CD14-positive monocyte (primary cell): ENCODE measurements around the gene CCR8. TPM values are rescaled to one million over a fixed set of nuclear protein-coding genes. Genes with fewer than 3 reads are reported as not detected.

Source experiments
- DNase-seq, 3 donors: peaks; one replicate each; pipeline ENCODE4 v3.0.0-alpha.2; 2011 to 2022
- H2AFZ ChIP-seq: 2 replicates; pipeline ENCODE4 v1.6.0; 2012; ENCODE audit warnings: mild to moderate bottlenecking, low read depth, low read length, inconsistent platforms; ENCODE audit not compliant: insufficient read depth, poor library complexity, severe bottlenecking
- H3K27ac ChIP-seq, 2 donors: 1 replicate in 1 of 2; 2 replicates in 1 of 2; pipeline ENCODE4 v1.5.1; 2012 to 2013; ENCODE audit warnings: low read length in 2 of 2, control low read depth in 1 of 2, inconsistent platforms in 1 of 2, low read depth in 1 of 2, mild to moderate bottlenecking in 1 of 2
- H3K27me3 ChIP-seq, 2 donors: one replicate each; pipeline versions ENCODE4 v1.6.0 to v1.6.1; 2011 to 2013; ENCODE audit warnings: low read length in 2 of 2; ENCODE audit not compliant: control insufficient read depth in 2 of 2, insufficient read depth in 2 of 2
- H3K36me3 ChIP-seq, 2 donors: replicated peaks in 1 of 2; 1 replicate in 1 of 2; 2 replicates in 1 of 2; pipeline versions ENCODE4 v1.5.1 to v1.6.1; 2012 to 2013; ENCODE audit warnings: low read length in 2 of 2, control low read depth in 1 of 2, inconsistent platforms in 1 of 2, mild to moderate bottlenecking in 1 of 2; ENCODE audit not compliant: insufficient read depth in 2 of 2, control insufficient read depth in 1 of 2
- H3K4me1 ChIP-seq, 2 donors: 1 replicate in 1 of 2; 2 replicates in 1 of 2; pipeline versions ENCODE4 v1.5.1 to v1.6.1; 2012 to 2013; ENCODE audit warnings: low read length in 2 of 2, control low read depth in 1 of 2, inconsistent platforms in 1 of 2, mild to moderate bottlenecking in 1 of 2, moderate library complexity in 1 of 2; ENCODE audit not compliant: insufficient read depth in 2 of 2, control insufficient read depth in 1 of 2
- H3K4me2 ChIP-seq: replicated peaks from 2 replicates; pipeline ENCODE3; 2012; ENCODE audit warnings: low read length, moderate library complexity, mild to moderate bottlenecking; ENCODE audit not compliant: poor library complexity, severe bottlenecking; ENCODE audit errors: extremely low read depth
- H3K4me3 ChIP-seq, 3 experiments: fragments of 200-600 bp in 1 of 3; sonication (generic) in 1 of 3; replicated peaks in 1 of 3; 1 replicate in 2 of 3; 2 replicates in 1 of 3; pipeline ENCODE4 v1.5.1; 2011 to 2013; ENCODE audit warnings: low read length in 3 of 3, mild to moderate bottlenecking in 3 of 3, control low read depth in 2 of 3, low read depth in 2 of 3, inconsistent platforms in 1 of 3, moderate library complexity in 1 of 3
- H3K79me2 ChIP-seq: 2 replicates; pipeline ENCODE4 v1.6.0; 2012; ENCODE audit warnings: mild to moderate bottlenecking, control low read depth, inconsistent platforms, low read length, moderate library complexity; ENCODE audit not compliant: insufficient read depth
- H3K9ac ChIP-seq: 2 replicates; pipeline ENCODE4 v1.6.0; 2017; ENCODE audit warnings: low read length, mild to moderate bottlenecking; ENCODE audit not compliant: insufficient read depth, poor library complexity, severe bottlenecking
- H3K9me3 ChIP-seq, 2 donors: replicated peaks in 1 of 2; 1 replicate in 1 of 2; 2 replicates in 1 of 2; pipeline versions ENCODE4 v1.5.1 to v1.6.1; 2012 to 2013; ENCODE audit warnings: low read length in 2 of 2, control low read depth in 1 of 2; ENCODE audit not compliant: control insufficient read depth in 1 of 2, insufficient read depth in 1 of 2
- H4K20me1 ChIP-seq: 2 replicates; pipeline ENCODE4 v1.6.0; 2012; ENCODE audit warnings: mild to moderate bottlenecking, low read length, control low read depth, moderate library complexity; ENCODE audit not compliant: insufficient read depth
- H3K27ac Mint-ChIP-seq, 7 donors: one replicate each; pipeline ENCODE4 v1.8.0; 2020; ENCODE audit warnings: mild to moderate bottlenecking in 7 of 7, mixed read lengths in 7 of 7, moderate library complexity in 6 of 7, inconsistent platforms in 2 of 7
- H3K27me3 Mint-ChIP-seq, 3 donors: one replicate each; pipeline ENCODE4 v1.8.0; 2021 to 2022; ENCODE audit warnings: low read depth in 3 of 3, mild to moderate bottlenecking in 3 of 3, mixed read lengths in 3 of 3, moderate library complexity in 3 of 3, inconsistent platforms in 1 of 3
- H3K36me3 Mint-ChIP-seq, 2 donors: one replicate each; pipeline ENCODE4 v1.8.0; 2020; ENCODE audit warnings: mixed read lengths in 2 of 2, inconsistent platforms in 1 of 2, mild to moderate bottlenecking in 1 of 2
- H3K4me1 Mint-ChIP-seq: one replicate; pipeline ENCODE4 v1.8.0; 2020; ENCODE audit warnings: mild to moderate bottlenecking, mixed read lengths
- H3K4me3 Mint-ChIP-seq, 2 donors: one replicate each; pipeline ENCODE4 v1.8.0; 2020; ENCODE audit warnings: mild to moderate bottlenecking in 2 of 2, mixed read lengths in 2 of 2, moderate library complexity in 1 of 2
- H3K9me3 Mint-ChIP-seq, 7 donors: one replicate each; pipeline ENCODE4 v1.8.0; 2020 to 2022; ENCODE audit warnings: mixed read lengths in 7 of 7, mild to moderate bottlenecking in 6 of 7, moderate library complexity in 6 of 7, inconsistent platforms in 2 of 7
- CTCF ChIP-seq: fragments of 200-600 bp; IDR thresholded peaks from one replicate; pipeline ENCODE4 v1.8.0; 2022; ENCODE audit warnings: antibody characterized with exemption, mild to moderate bottlenecking
- WGBS: methylation state at CpG from one replicate; pipeline ENCODE4 v1.1.5; 2013; ENCODE audit warnings: missing lambda C conversion rate; ENCODE audit not compliant: insufficient coverage; 5-methylcytosine and 5-hydroxymethylcytosine counted together
- intact Hi-C, 2 donors: fragments of 100-400 bp; cut with micrococcal nuclease; formaldehyde crosslinking; loops; one replicate each; pipeline versions ENCODE4 v1.15.0 to v1.15.1; 2023
- polyA plus RNA-seq, 3 donors: library from polyadenylated mRNA; depleted of rRNA in 1 of 3; unstranded in 2 of 3; stranded (reverse) in 1 of 3; fragments of 300-500 nt in 2 of 3; fragments of >200 nt in 1 of 3; fragmentation: Illumina TruSeq in 2 of 3; gene quantifications; 1 replicate in 2 of 3; 2 replicates in 1 of 3; pipeline ENCODE4 v1.2.3, GENCODE V29; 2012 to 2021

The CCR8 gene
- polyA plus RNA-seq, 3 donors, result not detected

- H3K4me2 ChIP-seq, result peak overlapping the region; percentile 89
- peak overlapping the region; percentile 71 to 80 for H3K27ac ChIP-seq
- H3K9ac ChIP-seq, result peak overlapping the region; percentile 62
- peak overlapping the region; percentile 23 to 83 (median 46) for H3K4me3 ChIP-seq
- peak overlapping the region; percentile 9 for H2AFZ ChIP-seq
- Mint-ChIP-seq H3K27ac (peak overlapping the region; percentile 77 to 95 (median 93)), H3K27me3 (peaks cover 0 to 2% (median 0%) of the 10 kb centered on the region in 3 donors), H3K9me3 (peaks cover 0 to 3% (median 0%) of the 10 kb centered on the region in 7 donors), H3K4me3 (peak overlapping the region; percentile 86 to 100), H3K4me1 (peaks cover 73% of the 10 kb centered on the region), H3K36me3 (peaks cover 9 to 23% of the 10 kb centered on the region in 2 donors)
- DNase-seq, result peak in 2 of 3 donors; percentile 55 to 63
- intact Hi-C loops, result loop anchor here (5.0 to 10.0 kb wide), 2 partner anchors 34 to 177 kb away; partner anchors contain the start of genes GORASP1 (in 1 of the 2) and TTC21A (in 1 of the 2)
- no peak for TF ChIP-seq CTCF
- peaks cover 51% of the 10 kb centered on the region for H3K79me2 ChIP-seq
- H4K20me1 ChIP-seq, result peaks cover 16% of the 10 kb centered on the region
- 36% methylated on average over 9 of the region's 9 CpGs for WGBS
- H3K9me3 ChIP-seq, result no peaks in the 10 kb centered on the region
- peaks cover 62 to 69% of the 10 kb centered on the region in 2 donors for H3K4me1 ChIP-seq
- H3K36me3 ChIP-seq, result peaks cover 0 to 8% of the 10 kb centered on the region in 2 donors
- H3K27me3 ChIP-seq, result no peaks in the 10 kb centered on the region
These were observed 48.0 kb upstream of the CCR8 start for GRCh38 chr3:39281533-39281932.

GRCh38 chr3:39282057-39282456, 47.5 kb upstream of the CCR8 start:
- Histone ChIP-seq H2AFZ (no peak overlapping the region), H3K27ac (peak overlapping the region in 1 of 2 donors; percentile 80), H3K4me2 (no peak overlapping the region)

More at GRCh38 chr3:39282057-39282456, 47.5 kb upstream of the CCR8 start:
- no peak for TF ChIP-seq CTCF
- peaks cover 45% of the 10 kb centered on the region for H3K79me2 ChIP-seq
- no peak overlapping the region for H3K9ac ChIP-seq
- Mint-ChIP-seq H3K27ac (peak overlapping the region in 1 of 7 donors; percentile 52), H3K36me3 (peaks cover 4 to 18% of the 10 kb centered on the region in 2 donors), H3K4me1 (peaks cover 69% of the 10 kb centered on the region), H3K9me3 (peaks cover 0 to 3% (median 0%) of the 10 kb centered on the region in 7 donors), H3K27me3 (peaks cover 0 to 2% (median 0%) of the 10 kb centered on the region in 3 donors), H3K4me3 (no peak overlapping the region)
- intact Hi-C loops, result loop anchor here (5.0 to 10.0 kb wide), 2 partner anchors 35 to 177 kb away; partner anchors contain the start of genes GORASP1 (in 1 of the 2) and TTC21A (in 1 of the 2)
- no peaks in the 10 kb centered on the region for H3K9me3 ChIP-seq
- no peak for DNase-seq
- no peaks in the 10 kb centered on the region for H3K27me3 ChIP-seq
- H3K36me3 ChIP-seq, result peaks cover 0 to 5% of the 10 kb centered on the region in 2 donors
- peaks cover 57 to 64% of the 10 kb centered on the region in 2 donors for H3K4me1 ChIP-seq
- H3K4me3 ChIP-seq, result peak overlapping the region in 1 of 3 experiments; percentile 83
- H4K20me1 ChIP-seq, result peaks cover 10% of the 10 kb centered on the region
- 94% methylated on average over 5 of the region's 6 CpGs for WGBS
